ENCODE results near the gene BRD7. TPM values are rescaled to one million over a fixed set of nuclear protein-coding genes. Genes with fewer than 3 reads are reported as not detected.

Gene BRD7
- total RNA-seq, 3 donors from 2014 or later: 50.8 to 79.6 (median 56.1) TPM

DNA sequence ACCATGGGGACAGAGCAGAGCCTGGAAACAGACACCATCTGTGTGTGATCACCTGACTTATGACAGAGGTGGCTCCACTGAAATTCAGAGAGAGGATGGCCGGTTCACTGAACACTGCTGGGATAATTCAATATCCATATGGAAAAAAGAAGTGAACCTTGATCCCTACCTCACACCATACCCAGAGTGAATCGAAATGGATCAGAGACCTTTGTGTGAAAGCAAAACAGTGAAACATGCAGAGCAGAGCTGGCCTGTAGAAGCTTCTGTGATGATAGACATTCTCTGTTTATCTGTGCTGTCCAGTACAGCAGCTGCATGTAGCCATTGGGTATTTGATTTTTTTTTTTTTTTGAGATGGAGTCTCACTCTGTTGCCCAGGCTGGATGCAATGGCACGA, 82.1 kb downstream of the BRD7 start:
- intact Hi-C loops (cut with DNase I, micrococcal nuclease): no loop called here
- Histone ChIP-seq H3K4me1 (ENCODE audit: low read depth) (peaks cover 11% of the 10 kb centered on the region), H3K36me3 (ENCODE audit: low read depth) (no peaks in the 10 kb centered on the region), H3K9me3 (no peaks in the 10 kb centered on the region), H3K4me3 (no peak overlapping the region)
- TF ChIP-seq, protein P1, sequence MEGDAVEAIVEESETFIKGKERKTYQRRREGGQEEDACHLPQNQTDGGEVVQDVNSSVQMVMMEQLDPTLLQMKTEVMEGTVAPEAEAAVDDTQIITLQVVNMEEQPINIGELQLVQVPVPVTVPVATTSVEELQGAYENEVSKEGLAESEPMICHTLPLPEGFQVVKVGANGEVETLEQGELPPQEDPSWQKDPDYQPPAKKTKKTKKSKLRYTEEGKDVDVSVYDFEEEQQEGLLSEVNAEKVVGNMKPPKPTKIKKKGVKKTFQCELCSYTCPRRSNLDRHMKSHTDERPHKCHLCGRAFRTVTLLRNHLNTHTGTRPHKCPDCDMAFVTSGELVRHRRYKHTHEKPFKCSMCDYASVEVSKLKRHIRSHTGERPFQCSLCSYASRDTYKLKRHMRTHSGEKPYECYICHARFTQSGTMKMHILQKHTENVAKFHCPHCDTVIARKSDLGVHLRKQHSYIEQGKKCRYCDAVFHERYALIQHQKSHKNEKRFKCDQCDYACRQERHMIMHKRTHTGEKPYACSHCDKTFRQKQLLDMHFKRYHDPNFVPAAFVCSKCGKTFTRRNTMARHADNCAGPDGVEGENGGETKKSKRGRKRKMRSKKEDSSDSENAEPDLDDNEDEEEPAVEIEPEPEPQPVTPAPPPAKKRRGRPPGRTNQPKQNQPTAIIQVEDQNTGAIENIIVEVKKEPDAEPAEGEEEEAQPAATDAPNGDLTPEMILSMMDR (IDR thresholded peaks at IDR 0.05): no peak
- DNase-seq: no peak
- no peak for ATAC-seq

DNA sequence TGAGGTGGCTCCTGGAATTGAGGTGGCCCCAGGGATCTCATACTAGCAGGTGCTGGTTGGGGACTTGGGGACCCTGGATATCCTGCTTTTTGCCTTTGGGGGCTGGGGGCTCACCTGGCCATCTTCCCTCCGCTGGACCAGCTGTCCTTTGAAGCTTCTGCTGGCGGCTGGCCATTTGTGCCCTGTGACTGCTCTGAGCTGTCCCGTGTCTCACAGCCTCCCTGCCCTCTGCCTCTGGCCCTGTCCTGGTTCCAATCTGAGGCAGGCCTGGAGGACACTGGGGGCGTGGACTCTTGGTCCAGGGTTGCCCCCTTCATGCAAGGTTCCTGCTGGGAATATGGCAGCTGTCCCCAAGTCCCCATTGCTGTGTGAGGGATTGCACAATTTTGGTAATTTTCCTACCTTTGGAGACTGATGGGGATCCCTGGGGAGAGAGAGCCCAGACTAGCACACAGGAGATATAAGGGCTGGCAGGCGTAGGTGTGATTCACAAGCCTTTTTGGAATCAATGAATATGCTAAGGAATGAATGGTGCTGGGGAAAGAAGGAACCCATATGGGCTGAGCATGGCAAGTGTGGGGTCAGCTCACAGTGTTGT, 83.3 kb downstream of the BRD7 start:
- intact Hi-C loops (cut with DNase I, micrococcal nuclease): no loop called here
- peaks cover 18% of the 10 kb centered on the region for H3K4me1 ChIP-seq (ENCODE audit: low read depth)
- ATAC-seq (no peak), DNase-seq (no peak)
- no peaks in the 10 kb centered on the region for H3K36me3 ChIP-seq (ENCODE audit: low read depth)
- no peaks in the 10 kb centered on the region for H3K9me3 ChIP-seq
- TF ChIP-seq, protein P1 (IDR thresholded peaks at IDR 0.05): no peak
- H3K4me3 ChIP-seq: no peak overlapping the region

DNA sequence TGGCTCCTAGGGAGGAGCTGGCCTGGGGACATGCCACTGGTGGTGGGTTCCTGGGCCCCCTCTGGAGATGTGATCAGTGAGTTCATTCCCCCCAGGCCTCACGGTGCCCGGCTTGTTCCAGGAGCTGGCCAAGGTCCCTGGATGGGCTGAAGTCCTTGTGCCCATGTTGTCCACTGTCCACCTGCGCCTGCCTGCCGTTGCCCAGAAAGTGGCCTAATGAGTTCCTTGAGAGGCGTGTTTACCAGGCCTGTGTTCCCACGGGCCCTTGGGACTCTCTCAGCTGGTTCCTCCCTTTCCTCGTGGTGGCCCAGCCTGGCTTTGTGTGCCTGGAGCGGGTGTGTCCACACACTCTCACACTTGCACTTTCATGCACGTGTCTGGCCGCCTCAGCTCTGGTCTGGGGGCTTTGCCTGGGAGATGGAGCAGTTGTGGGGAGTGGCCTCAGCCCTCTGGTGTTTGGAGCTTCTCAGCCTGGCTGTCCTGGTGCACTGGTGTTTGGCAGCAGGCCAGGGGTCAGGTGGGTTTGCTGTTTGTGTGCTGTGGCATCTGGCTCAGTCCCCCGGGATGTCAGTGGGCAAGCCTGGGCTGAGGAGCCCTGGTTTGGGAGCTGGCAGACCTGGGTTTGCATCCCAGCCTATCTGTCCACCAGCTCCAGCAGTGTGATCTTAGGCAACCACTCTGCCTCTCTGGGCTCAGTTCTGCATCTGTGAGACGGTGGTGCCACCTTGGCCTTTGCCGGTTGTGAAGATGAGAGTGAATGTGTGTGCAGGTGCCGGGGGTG, 84.5 kb downstream of the BRD7 start:
- peak; percentile 68 for ATAC-seq
- peaks cover 20% of the 10 kb centered on the region for H3K4me1 ChIP-seq (ENCODE audit: low read depth)
- intact Hi-C loops (cut with DNase I, micrococcal nuclease): no loop called here

DNA sequence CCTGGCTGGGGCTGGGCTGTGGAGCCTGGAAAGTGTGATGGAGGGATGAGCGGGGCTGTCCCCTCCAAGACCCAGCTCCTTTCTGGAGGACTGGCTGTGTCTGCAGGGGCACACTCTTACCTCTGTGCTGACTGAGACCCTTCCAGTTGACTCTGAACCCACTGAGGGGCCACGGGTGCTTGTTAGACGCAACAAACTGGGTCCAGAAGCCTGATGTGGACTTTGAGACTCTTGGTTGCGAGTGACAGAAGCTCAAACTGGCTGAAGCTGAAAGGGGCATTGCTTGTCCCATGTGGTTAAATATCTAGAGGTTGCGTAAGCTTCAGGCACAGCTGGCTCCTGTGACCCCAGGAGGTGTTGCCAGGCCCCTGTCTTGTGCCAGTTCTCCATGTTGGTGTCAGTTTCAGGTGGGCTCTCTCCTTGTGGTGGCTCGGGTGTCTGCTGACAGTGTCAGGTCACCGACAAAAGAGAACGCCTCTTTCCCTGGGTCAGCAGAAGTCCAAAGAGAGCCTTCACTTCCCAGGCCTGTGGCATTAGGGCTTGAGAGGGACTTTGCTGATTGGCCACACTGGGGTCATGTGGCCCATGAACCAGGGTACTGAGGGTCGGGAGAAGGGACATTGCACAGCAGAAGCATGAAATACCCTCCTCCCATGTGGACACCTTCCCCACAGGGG, 85.7 kb downstream of the BRD7 start:
- H3K36me3 ChIP-seq (ENCODE audit: low read depth): no peaks in the 10 kb centered on the region
- no peak overlapping the region for H3K4me3 ChIP-seq
- H3K9me3 ChIP-seq: no peaks in the 10 kb centered on the region
- no peak for ATAC-seq
- intact Hi-C loops (cut with DNase I, micrococcal nuclease): no loop called here
- peak in 1 of 3 donors; percentile 34 for DNase-seq
- TF ChIP-seq, protein P1 (IDR thresholded peaks at IDR 0.05): no peak
- H3K4me1 ChIP-seq (ENCODE audit: low read depth): peaks cover 29% of the 10 kb centered on the region

More for the DNA sequence above, 84.5 kb downstream of the BRD7 start:
- H3K9me3 ChIP-seq: no peaks in the 10 kb centered on the region
- TF ChIP-seq, protein P1 (IDR thresholded peaks at IDR 0.05): no peak
- peak in 2 of 3 donors; percentile 65 to 71 for DNase-seq
- H3K36me3 ChIP-seq (ENCODE audit: low read depth): no peaks in the 10 kb centered on the region
- H3K4me3 ChIP-seq: no peak overlapping the region

DNA sequence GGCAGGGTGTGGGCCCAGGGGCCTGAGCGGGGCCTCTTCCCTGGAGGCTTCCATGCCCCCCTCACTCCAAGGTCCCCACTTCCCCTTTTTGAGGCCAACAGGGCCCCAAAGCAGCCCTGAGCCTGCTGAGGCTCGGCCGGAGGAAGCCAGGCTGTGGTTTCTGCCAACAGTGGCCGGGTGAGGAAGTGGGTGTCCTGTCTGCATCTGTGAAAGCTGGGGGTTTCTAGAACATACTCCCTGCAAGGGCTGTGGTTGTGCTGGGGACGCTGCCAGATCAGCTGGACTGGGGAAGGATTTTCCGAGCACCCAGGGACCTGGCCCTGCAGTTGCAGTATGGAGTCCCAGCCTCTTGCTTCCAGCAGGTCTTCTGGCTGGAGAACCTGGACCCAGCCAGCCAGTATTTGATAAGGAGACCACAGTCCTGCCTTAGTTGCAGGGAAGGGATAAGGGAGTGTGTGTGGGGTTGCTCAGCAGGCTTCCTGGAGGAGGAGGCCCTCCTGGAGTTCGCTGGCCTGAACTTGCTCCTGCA, 86.7 kb downstream of the BRD7 start:
- DNase-seq (peak; percentile 65 to 90 (median 75)), ATAC-seq (peak; percentile 74)
- TF ChIP-seq, protein P1 (IDR thresholded peaks at IDR 0.05): no peak
- Histone ChIP-seq H3K36me3 (ENCODE audit: low read depth) (no peaks in the 10 kb centered on the region), H3K4me1 (ENCODE audit: low read depth) (peaks cover 29% of the 10 kb centered on the region), H3K4me3 (no peak overlapping the region), H3K9me3 (no peaks in the 10 kb centered on the region)
- intact Hi-C loops (cut with DNase I, micrococcal nuclease): no loop called here
